GM04503 (cell line): Measurements from ENCODE around the gene MRPL4.

Experiments used
- DNase-seq: peaks from one replicate; pipeline ENCODE4 v3.0.0-alpha.2; 2012; ENCODE audit warnings: low read depth

MRPL4 gene

GRCh38 chr19:10251792-10252694, at the start of gene MRPL4:
MRPL4 (plus strand) TSS chr19:10252214; CDS start chr19:10252254, 40 bp downstream.
- DNase-seq = peak; percentile 93

- no peak for DNase-seq
Observed at GRCh38 chr19:10203686-10204085, 48.3 kb upstream of the MRPL4 start.

DNA sequence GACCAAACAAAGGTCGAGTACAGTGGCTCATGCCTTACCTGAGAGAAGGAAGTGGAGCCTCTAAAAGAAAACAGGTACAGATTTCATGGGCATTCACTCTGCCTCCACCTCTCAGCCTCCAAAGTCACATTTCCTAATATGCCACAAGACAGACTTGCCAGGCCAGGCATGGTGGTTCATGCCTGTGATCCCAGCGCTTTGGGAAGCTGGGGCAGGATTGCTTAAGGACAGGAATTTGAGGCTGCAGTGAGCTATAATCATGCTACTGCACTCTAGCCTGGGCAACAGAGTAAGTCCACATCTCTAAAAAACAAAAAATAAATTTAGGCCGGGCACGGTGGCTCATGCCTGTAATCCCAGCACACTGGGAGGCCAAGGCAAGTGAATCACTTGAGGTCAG, 46.4 kb upstream of the MRPL4 start:
- DNase-seq = no peak

GRCh38 chr19:10206226-10206885, 45.7 kb upstream of the MRPL4 start:
- DNase-seq = no peak

DNA sequence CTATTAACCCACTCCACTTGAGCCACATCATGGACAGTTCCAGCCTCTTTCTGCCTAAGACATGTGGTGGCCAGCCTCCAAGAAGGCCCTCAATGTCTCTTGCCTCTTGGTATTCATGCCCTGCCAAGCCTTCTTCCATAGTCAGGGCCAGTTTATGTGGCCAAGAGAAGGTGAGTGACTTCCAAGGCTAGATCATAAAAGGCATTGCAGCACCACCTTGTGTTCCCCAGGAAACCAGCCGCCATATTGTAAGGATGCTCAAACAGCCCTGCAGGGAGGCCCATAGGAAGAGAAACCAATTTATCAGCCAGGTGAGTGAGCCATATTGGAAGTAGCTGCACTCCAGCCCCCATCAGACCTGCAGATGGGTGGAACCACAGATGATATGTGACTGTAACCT, 45.0 kb upstream of the MRPL4 start:
- no peak for DNase-seq

GRCh38 chr19:10209315-10209714, 42.7 kb upstream of the MRPL4 start:
- DNase-seq = no peak

DNA sequence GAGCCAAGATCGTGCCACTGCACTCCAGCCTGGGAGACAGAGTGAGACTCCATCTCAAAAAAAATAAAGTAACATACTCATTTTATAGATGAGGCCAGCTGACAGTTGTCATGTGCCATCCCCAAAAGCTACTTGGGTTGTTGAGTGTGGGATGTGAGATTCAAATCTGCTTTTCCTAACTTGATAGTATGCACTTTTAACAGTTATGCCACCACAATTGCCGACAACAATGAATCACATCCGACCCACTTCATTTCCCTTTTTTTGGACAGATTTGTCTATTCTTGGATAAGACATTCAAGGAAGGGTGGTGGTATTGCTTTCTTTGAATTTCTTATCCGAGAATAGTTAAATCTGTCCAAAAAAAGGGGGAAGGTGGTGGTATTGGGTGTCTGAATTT, 41.0 kb upstream of the MRPL4 start:
- DNase-seq = no peak

DNA sequence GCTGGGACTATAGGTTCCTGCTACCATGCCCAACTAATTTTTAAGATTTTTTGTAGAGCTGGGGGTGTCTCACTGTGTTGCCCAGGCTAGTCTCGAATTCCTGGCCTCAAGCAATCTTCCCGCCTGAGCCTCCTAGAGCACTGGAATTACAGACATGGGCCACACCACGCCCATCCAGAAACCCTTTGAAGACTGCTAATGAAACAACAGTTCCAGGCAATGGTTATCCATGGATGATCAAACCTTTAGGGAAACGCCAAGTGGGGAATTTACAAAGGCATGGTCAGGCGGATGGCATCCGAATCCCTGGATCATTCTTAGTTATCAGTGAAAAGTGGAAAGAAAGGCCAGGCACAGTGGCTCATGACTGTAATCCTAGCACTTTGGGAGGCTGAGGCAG, 40.3 kb upstream of the MRPL4 start:
- DNase-seq = no peak

GRCh38 chr19:10214784-10215183, 37.2 kb upstream of the MRPL4 start:
- DNase-seq = no peak

- DNase-seq = no peak
Observed at GRCh38 chr19:10217085-10217484, 34.9 kb upstream of the MRPL4 start.

DNA sequence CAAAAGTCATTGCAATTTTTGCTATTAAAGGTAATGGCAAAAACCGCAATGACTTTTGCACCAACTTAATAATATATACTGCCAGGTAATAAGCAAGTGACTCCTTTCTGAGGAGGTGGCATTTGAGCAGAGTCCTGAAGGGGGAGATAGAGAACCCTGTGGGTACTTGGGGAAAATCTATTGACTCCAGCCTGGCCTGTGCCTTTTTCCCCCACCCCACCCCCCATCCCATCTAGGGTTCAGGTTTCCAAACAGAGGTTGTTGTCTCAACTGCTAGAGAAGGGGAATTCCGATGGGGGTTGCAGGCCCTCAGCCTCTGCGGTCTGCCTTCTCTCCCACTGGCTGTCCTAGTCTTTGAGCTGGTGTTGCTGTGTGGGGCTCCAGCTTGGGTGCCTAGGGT, 32.3 kb upstream of the MRPL4 start:
- no peak for DNase-seq

- no peak for DNase-seq
Observed at GRCh38 chr19:10220695-10221094, 31.3 kb upstream of the MRPL4 start.

DNA sequence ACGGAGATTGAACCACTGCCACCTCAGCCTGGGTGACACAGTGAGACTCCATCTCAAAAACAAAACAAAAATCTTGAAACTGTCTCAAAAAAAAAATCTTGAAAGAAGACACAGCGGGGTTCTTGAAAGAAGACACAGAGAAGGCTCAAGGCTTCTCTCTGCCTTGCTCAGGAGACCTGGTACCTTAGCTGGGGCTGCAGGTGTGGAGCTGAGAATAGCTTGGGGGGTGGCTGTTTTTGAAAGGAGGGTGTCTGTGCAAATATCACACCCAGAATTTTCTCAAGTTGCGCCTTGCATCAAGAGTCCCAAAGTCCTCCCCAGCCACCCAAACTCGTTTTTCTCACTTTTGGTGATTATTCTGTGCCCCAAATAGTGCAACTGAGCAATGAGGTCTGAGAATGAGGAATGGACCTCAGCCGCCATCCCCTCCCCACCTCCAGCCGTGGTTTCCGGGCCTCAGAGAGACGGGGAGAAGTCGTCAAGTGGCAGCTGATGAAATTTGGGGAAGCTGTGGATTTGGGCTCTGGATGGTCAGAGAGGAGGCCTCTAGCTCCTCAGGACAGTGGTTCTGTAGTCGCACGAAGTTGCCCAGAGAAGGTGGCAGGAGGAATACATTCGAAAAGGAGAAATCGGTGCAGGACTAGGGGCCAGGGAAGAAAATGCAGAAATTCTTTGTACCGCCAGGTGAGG, 29.7 kb upstream of the MRPL4 start:
- no peak for DNase-seq

DNA sequence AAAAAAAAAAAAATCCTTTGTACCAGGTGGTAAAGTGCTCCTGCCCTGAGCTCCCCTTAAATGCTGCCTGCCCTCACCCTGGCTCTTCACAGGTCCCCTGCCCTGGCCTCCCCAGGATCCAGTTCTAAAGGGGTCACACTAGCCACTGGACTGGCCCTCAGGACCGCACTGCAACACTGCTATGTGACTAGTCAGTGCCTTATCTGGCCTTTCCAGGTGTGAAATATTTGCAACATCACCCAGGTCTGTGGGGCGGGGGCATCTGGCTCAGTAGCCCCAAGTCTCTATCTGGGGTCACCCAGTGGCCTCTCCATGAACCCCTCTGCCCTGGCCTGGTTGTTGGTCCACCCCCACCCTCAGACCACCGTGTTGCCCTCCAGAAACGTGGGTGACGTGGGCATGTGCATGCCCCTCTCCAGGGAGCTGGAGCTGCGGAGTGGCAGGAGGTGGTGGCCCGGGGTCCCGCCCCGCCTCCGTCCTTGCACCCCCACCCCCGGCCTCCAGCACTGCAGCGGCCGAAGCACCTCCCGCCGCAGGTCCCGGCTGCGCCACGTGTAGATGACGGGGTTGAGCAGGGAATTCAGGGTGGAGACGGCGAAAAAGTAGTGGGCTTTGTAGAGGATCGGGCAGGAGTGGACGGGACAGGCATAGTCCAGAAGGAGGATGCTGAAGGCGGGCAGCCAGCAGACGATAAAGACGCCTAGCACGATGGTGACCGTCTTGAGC, 28.4 kb upstream of the MRPL4 start:
- DNase-seq = no peak

DNA sequence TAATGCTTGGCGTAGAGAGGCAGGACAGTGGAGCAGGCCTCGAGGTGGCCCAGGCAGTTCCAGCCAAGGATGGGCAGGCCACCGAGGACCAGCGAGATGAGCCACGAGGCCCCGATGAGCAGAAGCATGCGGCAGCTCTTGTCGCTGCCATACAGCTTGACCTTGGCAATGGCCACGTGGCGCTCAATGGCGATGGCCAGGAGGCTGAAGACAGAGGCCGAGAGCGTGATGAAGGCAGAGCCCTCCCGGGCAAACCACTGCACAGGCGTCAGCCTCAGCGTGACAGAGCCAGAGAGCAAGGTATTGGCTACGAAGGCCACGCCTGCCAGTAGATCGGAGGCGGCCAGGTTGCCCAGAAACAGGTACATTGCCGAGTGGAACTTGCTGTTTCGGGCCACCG, 27.7 kb upstream of the MRPL4 start:
- DNase-seq = no peak

- no peak for DNase-seq
Observed at GRCh38 chr19:10226021-10226375, 26.0 kb upstream of the MRPL4 start.

DNA sequence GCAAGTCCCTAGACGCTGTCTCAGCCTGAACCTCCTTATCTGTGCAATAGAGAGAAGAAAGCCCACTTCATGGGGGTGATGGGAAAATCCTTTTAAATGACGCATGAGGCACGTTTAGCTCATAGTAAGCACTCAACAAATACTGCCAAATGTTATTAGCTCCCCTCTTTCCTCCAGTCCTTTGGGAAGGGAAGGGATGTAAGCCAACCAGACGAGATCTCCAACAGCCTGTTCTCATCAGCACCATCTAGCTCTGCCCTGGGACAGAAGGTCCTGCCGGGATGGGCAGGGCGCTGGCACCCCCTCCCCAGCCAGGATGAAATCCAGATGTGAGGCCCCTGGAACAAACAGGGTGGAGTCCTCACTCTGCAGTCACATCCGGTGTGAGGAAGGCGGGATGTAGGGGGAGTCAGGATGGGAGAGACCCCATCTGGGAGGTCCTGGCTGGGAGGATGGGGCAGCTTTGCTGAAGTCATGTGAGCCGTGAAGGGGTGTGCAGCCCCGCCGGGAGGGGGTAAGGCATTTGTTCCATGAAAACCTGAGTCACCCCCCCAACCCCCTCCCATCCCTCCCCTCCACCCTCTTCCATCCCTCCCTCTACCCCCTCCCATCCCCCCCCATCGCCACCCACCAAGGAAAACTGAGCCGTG, 25.5 kb upstream of the MRPL4 start:
- DNase-seq = no peak

DNA sequence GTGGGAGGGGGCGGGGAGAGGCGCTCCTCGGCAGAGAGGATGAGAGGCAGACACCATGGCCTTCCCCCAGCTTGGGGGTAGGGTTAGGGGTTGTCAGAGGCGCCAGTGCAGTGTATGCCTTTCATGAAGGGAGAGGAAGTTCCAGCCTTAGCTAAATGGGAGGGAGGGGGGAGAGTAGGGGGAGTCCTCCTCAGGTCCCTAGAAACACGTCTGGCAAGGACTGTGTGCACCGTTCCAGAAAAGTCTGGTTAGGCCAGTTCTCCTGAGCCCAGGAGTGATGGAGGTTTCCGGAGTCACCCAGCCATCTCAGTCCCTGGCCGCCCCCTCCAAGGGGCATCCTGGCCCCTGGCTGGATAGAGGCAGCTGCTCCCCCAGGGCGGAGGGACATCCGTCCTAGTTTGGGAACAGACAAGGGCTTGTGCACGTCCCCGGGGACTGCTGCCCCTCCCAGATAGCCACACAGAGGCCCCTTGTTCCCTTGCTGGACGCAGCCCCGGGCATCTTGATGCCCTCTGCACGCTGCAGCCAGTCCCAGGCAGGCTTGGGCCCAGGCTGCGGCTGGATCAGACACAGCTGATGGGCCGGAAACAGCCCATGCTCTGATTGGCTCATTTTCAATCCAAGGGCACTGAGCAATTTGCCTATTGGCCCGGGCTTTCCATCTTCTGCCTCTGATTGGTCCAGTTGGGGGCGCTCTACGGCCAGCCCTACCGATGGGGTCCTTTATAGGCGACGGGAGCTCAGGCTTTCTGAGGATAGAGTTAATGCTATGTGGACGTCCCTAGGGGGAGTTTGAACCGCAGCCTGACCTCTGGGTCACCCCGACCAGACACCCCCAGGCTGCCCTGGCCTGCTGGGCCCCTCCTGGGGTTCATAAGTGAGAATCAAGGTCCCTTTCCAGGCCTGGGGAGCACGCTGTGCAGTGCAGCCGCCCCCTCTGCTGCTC, 24.7 kb upstream of the MRPL4 start:
- no peak for DNase-seq

- DNase-seq = no peak
Observed at GRCh38 chr19:10228393-10228792, 23.6 kb upstream of the MRPL4 start.

GRCh38 chr19:10228920-10229319, 23.1 kb upstream of the MRPL4 start:
- DNase-seq = no peak
